HG03460 (cell line): ENCODE measurements around the gene ELL.

ENCODE experiments used
- ATAC-seq: cut with Tn5 transposase; IDR thresholded peaks from one replicate; pipeline ENCODE4 v1.9.1; 2021; ENCODE audit not compliant: unreplicated experiment

Gene ELL

DNA sequence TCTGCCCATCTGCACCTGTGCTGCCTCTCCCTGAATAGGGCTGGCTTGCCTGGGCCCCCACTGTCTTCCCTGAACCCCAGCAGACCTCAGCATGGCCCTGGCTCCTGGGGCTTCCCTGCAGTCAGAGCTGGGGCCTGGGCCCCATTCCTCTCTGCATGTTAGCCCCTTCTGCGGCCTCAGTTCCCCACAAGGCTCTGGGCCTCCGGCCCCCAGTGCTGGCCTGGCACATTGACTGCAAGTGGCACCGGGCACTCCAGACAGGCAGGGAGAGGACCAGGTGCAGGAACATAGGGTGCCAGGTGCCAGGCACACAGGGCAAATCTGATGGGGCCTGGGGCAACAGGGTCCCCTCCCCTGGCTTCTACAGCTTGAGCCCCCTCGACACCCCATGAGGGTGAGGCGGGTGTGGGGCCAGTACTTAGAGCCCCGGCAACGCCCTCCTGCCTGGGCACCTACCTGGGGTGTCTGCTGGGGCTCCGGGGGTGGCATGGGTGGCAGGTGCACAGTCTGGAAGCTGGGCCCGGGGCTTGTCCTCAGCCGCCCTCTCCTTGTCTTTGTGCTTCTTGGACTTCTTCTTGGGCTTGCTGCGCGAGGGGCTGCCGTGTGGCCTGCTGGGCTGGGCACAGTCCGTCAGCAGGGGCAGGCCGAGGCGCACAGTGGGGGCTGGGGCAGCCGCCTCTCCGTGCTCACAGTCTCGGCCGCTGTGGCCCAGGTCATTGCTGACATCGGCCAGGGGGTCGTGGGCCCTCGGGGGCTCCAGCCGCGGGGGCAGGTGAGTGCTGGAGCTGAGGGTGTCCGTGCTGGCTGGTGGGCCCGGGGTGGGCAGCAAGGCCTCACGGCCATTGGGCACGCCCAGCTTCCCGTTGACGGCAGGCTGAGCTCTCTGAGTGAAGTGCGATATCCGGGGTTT is 71.6 kb downstream of the ELL start:
- ATAC-seq = no peak

DNA sequence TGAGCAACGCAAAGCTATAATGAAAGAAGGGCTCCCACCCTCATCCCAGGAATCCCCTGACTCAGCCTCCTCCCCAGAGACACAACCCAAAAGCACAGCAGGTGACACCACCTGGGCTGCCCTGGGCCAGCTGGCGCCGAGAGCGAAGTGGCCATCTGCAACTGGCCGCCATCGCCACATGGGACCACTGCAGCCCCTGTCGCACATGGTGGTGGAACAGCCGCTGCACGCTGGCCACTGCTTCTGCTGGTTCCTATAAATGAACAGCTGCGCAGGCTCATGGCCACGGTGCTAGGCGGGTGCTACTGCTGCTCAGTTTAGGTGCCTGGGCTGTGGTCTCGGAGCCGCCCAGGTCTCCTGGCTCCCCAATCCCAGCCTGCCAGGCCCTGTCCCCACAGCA is 72.3 kb downstream of the ELL start:
- ATAC-seq = no peak

DNA sequence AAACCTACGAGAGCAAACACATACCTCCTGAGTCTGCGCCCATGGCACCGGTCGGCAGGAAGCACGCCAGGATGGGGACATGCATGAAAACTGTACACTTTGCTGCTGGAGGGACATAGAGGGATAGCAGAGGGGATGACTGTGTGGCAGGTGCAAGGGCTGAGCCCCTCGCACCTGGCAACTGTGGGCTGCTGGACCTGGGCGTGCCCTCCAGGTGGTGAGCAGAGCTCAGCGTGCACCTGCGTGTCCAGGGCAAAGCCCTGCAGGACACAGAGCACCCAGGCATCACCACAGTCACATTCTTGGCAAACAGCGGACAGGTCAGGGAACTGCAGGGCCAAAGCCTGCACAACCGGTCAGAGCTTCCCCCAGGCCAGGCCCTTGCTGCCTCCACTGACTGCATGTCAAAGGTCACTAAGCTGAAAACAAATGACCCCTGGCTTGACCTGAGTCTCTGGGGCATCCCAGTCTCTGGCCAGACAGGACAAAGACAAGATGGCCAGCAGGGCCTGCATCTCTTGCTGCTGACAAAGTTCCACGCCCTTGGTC is 75.0 kb downstream of the ELL start:
- no peak for ATAC-seq

DNA sequence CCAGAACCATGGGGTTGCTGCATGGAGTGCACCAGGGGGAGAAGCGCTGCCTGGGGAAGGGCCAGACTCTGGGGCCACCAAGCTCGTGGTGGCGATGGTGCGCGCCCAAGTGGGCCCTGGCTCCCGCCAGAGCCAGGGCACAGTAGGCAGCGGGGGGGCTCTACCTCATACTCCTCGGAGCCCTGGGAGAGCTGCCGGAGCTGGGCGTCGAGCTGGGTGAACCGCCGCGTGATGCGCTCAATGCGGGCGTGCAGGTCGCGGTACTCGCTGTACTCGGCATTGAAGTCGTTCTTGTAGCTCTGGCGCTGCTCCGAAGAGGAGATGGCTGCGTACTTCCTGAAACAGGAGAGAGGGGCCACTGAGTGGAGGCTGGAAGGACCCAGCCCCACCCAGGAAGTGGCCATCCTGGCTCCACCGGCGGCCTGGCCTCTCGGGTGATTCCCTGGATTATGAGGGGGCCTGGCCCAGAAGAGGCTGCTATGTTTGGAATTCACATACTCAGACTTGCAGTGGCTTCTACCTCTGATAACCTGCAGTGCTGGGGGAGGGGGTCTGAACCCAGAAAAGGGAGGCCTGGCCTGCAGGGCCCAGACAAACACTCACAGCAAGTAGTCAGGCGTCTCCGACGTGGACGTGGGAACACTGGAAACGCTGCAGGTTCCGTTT is 75.6 kb downstream of the ELL start:
- ATAC-seq = no peak

DNA sequence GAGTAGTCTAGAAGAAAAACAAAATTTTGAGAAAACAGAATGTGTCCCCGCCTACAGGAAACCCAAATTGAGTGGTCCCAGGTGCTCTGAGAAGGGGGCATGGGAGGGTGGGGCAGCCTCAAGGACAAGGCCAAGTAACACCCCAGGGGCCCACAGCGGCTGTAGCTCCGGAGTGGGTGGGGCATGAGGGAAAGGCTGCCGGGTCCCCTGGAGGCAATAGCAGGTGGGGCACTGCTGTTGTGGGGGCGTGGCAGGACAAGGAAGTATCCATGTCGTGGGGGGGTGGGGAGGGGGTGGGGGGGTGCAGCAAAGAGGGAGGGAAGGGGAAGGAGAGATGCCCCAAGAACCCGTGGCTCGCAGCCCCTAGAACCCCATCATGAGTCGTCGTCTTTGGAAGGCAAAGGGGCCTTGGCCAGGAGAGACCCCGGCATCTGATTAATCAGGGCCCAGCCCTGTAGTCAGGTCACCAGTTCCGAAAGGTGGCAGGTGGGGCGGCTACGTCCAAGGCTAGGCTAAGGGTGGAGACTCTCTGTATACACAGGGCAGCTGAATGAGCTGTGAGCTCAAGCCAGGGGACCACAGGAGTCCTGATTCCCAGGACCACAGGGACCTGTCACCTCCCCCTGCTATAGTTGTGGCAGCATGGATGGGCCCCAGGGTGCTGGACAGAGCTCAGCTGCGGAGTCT is 76.5 kb downstream of the ELL start:
- ATAC-seq = no peak

DNA sequence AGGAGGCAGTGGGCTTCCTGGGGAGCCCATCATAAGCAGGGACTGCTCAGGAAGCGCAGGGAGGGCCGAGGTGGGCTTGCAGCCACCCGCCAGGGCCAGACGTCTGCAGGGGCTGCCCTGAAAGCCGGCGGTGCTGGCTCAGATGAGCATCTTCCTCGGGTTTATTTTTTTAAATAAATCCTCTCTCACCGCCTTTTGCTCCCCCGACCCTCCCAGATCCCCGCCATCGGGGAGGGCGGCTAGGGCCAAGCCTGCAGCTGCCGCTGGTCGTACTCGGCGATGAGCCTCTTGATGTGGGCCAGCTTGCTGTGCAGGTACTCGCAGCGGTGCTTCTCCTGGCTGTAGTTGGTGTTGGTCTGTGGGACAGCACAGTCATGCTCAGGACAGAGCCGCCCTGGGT is 77.4 kb downstream of the ELL start:
- no peak for ATAC-seq

DNA sequence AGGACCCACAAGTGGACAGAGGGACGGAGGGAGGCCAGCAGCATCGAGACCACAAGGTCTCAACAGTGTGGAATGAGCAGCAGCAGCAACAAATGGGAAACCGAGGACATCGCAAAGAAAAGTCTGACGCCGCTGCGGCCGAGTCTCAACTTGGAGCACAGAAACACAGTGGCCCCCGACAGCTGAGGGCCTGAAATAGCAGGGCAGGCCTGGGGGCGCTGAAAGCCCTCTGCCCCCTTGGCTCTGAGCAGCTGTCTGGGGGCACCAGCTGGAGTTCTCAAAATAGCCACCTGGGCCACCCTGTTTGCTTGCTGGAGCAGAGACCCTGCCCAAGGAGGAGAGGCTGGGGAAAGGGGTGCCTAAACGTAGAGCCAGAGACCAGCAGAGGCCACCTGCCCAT is 78.0 kb downstream of the ELL start:
- ATAC-seq = no peak

DNA sequence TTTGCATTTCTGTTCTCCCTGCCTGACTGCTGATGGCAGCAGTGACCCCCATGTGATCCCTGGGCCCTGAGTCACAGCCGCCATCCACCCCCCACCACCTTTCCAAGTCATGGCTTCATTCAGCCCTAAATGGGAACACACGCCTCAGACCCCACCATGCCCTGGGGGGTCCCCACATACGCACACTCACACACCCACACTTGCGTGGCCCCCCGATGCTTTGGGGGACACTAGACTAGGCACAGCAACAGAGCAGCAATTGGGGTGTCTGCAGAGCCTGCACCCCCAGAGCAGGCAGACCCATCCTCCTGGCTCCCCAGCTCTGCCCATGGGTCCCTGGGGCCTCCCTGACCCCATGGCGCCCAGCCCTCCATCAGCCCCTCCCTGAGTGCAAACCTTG is 78.5 kb downstream of the ELL start:
- no peak for ATAC-seq

DNA sequence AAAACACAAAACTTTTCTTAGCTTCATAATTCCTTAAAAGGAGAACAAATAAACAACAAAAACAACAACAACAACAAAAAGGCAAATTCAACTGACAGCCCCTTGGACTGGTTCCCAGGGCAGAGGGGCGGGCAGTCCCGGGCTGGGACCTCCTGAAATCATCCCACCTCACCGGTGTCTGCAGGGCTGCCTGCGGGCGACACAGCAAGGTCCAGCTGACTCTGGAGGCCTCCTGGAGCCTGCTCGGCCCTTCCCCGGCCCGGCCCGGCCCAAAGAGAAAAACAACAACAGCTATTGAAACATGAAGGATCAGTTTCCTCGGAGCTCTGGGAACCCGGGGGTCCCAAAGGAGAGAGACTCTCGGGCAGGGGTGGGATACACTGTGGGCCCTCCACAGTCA is 78.9 kb downstream of the ELL start:
- ATAC-seq = no peak

DNA sequence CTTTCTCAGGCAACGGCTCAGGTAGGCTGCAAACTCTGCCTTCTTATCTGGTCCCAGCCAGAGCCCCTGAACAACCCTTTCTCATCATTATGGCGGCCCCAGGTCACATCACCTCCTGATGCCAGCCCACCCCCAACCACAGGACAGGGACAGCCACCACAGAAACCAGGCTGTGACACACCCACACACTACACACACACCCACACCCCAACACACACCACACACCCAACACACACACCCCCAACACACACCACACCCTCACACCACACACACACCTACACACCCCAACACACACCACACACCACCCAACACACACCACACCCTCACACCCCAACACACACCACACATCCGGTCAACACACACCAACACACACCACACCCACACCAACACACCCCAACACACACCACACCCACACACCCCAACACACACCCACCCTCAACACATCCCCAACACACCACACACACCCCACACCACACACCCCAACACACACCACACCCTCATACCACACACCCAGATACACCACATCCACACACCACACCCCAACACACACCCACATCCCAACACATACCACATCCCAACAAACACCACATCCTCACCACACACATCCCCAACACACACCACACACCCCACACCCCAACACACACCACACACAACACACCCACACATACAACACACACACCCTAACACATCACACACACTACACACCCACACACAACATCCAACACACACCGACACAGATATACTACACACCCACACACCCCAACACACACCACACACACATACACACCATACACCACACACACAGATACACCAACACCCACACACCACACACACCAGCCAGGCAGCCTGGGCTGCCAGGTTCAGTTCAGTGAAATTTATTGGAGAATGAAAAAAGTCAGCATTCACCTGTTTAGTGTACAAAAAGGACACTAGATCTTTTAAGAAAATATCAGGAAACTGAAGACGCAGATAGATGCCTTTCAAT is 79.8 kb downstream of the ELL start:
- no peak for ATAC-seq

DNA sequence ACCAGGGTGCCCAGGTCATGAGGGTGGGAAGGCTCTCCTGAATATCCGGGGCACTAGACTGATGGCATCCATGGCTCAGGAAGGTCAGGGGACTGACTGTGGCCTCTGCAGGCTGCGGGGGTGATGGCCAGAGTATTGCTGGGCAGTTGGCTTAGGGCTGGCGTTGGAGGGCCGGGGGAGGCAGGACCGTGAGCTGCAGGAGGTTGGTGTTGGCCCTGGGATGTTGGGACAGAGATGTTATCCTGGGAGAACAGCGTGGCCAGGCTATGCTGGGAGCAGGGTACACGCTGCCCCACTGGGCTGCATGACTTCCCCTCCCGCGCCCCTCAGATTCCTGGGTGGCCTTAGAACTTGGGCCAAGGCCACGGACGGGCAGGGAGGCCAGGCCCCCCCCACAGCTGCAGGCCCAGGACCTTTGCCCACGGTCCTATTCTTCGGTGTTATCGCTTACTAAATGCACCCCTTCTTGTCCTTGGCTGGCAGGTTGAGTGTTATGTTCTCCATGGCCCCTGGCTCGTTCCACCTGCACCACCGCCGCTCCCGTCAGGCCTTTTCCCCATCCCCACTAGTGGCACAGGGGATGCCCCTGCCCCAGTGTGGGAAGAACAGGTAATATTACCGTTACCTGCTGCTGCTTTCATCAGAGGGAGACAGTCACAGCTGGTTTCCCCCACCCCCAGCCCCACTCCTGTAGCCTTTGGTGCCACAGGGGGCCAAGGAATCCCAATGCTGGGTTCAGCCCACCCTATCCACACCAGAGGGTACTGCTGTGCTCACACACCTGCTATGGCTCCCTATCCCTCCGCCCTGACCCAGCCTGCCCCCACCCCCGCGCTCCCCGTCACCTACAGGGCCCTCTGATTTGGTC is 80.7 kb downstream of the ELL start:
- ATAC-seq = no peak

DNA sequence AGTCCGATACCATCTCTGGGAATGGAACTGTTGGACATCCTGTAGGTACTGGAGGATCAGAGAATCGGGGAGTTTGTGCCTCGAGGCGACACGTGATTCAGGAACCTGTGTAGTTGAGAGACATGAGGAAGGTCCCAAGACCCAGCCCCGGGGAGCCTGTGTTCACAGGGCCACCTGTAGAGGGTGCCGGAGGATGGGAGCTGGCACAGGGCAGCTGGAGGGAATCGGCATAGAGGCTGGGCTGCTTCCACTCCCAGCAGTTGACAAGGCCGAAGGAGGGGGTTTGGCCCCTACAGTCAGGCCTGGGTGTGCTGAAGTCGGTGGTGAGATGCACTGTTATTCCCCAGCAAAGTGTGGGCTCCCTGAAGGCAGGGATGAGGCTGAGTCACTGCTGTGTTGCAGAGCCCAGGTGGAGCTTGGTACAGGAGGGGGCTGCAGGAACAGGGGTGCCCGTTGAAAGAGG is 81.4 kb downstream of the ELL start:
- no peak for ATAC-seq

DNA sequence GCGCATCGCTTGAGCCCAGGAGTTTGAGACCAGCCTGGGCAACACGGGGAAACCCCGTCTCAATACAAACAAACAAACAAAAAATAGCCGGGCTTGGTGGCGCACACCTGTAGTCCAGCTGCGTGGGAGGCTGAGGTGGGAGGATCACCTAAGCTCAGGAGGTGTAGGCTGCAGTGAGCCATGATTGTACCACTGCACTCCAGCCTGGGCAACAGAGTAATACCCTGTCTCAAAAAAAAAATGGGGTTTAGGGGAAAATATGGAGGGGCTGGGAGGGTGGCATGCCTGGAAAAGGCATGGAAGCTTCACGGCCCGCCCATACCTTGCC is 82.0 kb downstream of the ELL start:
- no peak for ATAC-seq

DNA sequence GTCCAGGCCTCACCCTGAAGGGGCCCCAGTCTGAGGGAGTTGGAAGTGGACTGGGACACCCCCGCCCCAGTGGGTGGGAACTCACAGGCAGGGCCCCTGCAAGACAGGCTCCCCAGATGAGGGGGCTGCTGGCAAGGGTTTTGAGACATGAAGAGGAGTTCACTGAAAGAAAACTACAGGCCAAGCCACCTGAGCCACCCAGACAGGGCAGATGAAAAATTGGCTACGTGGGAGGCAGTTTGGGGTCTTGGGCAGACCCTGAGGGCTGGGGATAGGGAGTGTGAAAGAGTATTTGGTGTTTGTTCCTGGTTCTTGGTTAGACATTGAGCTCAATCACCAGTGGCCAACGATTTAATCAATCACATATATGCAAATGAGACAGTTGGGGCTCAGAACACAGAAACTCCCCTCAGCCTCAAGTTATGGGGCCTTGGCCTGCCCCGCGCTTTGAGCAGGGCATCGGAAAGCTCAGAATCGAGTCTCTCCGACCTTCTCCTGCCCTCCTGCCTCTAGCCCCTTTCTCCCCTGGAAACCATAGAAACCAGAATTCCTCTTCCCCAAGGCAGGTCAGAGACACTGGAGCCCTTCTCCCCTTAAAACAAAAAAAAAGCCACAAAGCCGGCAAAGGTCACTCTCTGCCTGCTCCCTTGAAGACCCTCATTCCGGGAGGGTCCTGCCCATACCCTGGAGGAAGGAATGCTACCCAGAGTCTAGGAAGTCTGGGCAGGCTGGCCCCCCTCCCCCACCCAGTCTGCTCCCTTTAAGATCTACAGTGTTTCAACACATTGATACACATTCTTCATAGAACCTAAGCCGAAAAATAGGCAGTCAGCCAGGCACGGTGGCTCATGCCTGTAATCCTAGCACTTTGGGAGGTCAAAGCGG is 82.6 kb downstream of the ELL start:
- no peak for ATAC-seq

DNA sequence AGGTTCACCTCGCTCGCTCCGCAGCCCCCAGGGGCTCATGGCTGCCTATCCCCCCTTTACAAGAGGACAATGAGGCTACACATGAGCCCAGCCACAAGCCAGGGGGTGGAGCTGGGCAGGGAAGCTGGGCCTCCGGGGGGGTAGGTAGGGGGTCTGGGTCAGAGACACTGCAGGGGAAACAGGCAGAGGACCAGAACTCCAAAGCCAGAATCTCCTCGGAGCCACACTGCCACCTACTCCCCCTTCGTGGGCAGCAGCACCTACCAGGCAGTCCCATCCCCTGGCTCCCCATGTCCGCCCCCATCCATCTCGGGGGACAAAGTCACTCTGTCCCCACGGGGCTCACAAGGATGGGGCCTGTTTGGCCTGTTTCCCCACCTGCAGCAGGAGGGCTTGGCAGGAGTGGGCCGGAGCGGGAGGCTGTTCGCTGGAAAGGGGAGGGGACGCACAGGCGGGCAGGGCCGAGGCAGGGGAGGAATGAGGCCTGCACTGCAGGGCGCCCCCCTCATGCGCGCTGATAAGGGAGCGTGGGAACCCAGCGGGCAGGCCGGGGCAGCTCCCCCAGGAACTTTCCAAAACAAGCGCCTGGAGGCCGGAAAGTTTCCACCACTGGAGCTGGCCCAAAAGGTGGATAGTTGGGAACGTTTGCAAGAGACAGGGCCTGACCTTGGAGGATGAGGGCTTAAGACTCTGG is 83.4 kb downstream of the ELL start:
- no peak for ATAC-seq

DNA sequence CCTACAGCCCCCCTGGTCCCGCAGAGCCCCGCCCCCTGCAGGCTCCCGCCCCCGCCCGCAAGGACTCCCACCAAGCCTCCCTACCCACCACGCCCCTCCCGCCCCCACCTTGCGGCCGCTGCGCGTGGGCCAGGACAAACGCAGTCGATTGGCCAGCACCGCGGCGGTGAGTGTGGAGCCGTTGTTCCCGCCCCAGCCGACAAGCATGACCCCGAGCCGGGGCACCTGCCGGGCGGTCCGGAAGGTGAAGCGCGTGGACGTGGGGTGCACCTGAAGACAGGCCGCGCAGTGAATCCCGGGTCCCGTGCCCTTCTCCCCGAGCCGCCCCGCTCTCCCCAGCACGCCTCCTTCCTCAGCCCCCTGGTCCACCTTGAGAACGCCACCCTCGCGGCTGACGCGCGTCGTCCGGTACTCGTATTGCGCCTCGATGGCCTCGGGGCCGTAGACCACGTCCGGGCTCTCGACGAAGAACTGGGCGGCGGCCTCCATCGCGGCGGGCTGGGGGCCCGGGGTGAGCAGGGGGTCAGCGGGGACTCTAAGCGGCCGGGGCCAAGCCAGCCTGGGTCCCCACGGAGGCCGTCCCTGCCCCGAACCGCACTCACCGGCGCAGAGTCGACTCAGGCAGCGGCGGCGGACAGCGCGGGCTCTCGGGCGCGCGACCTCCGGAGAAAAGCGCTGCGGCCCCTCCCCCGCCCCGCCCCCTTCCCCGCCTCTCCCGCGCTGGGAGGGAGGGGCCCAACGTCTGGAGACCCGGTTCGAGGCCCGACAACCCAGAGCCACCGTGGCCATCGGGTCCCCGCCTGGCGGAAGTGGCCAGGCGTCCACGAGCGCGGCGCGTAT is 84.2 kb downstream of the ELL start, which contains the start of gene ISYNA1:
TSS of gene ISYNA1 (minus strand) at position 643 of the 840 bp plus-strand sequence. CDS start at position 489, 154 bp downstream.
- no peak for ATAC-seq
